ENCODE data around the gene P2RX7.

- no peak for TF ChIP-seq CTCF (IDR thresholded peaks at IDR 0.05; ENCODE audit: insufficient read depth, low read length, poor library complexity, severe bottlenecking)
- no peak for TF ChIP-seq EZH2phosphoT487 (conservative IDR thresholded peaks at IDR 0.05; ENCODE audit: low read length)
Measured at GRCh38 chr12:121120989-121121755, 11.5 kb upstream of the P2RX7 start.
